HL-60/S4 (cell line): ENCODE results near the gene THTPA.
"Not testable (repeated sequence)": the region's sequence is repeated elsewhere in the genome, so short reads cannot be mapped to it uniquely, and the experiment has no call there.

ENCODE experiments used
- in situ Hi-C: fragments of 300-500 bp; cut with MboI; formaldehyde crosslinking; loops from 2 replicates; pipeline ENCODE4 v1.14.3; 2022; ENCODE audit warnings: low sequenced_read_pairs

Gene THTPA

DNA sequence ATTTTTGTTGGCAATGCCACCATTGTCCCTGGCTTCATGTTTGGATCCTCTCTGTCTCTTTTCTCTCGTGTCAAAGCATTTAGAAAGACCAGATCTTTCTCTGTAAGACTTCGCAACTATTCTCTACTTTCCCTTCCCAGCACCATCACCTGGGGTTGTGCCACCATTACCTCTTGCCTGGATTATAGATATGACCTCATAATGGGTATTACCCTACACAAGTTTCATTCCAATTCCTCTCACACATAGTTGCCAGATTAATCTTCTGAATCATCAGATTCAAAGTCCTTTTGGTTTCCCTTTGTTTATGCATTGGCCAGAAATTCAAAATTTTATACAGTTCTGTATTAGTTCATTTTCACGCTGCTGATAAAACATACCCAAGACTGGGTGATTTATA lies 52.9 kb downstream of the THTPA start:
- in situ Hi-C loops, result no loop called here

DNA sequence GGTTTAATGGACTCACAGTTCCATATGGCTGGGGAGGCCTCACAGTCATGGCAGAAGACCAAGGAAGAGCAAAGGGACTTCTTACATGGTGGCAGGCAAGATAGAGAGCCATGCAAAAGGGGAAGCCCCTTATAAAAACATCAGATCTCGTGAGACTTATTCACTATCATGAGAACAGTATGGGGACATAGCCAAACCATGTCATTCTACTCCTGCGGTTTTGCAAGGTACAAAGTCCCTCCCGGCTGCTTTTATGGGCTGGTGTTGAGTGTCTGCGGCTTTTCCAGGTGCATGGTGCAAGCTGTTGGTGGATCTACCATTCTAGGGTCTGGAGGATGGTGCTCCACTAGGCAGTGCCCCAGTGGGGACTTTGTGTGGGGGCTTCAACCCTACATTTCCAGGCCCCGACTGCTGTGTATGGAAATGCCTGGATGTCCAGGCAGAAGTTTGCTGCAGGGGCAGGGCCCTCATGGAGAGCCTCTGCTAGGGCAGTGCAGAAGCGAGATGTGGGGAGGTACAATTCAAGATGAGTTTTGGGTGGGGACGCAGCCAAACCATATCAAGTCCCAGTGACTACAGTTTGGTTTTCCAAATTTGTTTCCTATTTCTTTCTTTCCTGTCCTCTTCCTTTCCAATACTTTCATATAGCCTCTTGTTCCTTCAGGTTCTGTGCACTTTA lies 53.5 kb downstream of the THTPA start:
- in situ Hi-C loops, result not testable (repeated sequence)
